Renal cortex interstitium (tissue), 15 donors: ENCODE measurements around the gene CPSF6. TPM values are rescaled to one million over a fixed set of nuclear protein-coding genes. Genes with fewer than 3 reads are reported as not detected.
"Not testable (repeated sequence)": the region's sequence is repeated elsewhere in the genome, so short reads cannot be mapped to it uniquely, and the experiment has no call there.

ENCODE experiments used
- DNase-seq, 11 donors: peaks; one replicate each; pipeline ENCODE4 v3.0.0-alpha.2; 2013; ENCODE audit warnings: low read depth in 9 of 11, low spot score in 4 of 11; ENCODE audit errors: extremely low read depth in 1 of 11
- long read RNA-seq, 16 experiments: transcript quantifications; one replicate each; lab custom pipeline, GENCODE V29; 2026
- polyA plus RNA-seq, 3 donors: library from polyadenylated mRNA; unstranded; fragments of 120-200 nt; gene quantifications; one replicate each; pipeline ENCODE4 v1.2.1, GENCODE V29; 2013; ENCODE audit not compliant: insufficient read length in 3 of 3

The CPSF6 gene
- polyA plus RNA-seq = 100 to 1,000 TPM; 104 to 111 (median 111) TPM
- long read RNA-seq, donor 1, full-length matches to known transcripts = 11 of 16 reads
- long read RNA-seq, donor 1, partial matches to known transcripts = 5 of 16 reads
- long read RNA-seq, donor 1, other reads (novel, unspliced or antisense) = 0 of 16 reads
- long read RNA-seq, donor 2, full-length matches to known transcripts = 7 of 30 reads
- long read RNA-seq, donor 2, partial matches to known transcripts = 23 of 30 reads
- long read RNA-seq, donor 2, other reads (novel, unspliced or antisense) = 0 of 30 reads
- long read RNA-seq, donor 3, full-length matches to known transcripts = 13 of 29 reads
- long read RNA-seq, donor 3, partial matches to known transcripts = 9 of 29 reads
- long read RNA-seq, donor 3, other reads (novel, unspliced or antisense) = 7 of 29 reads
- long read RNA-seq, donor 4, full-length matches to known transcripts = 11 of 28 reads
- long read RNA-seq, donor 4, partial matches to known transcripts = 17 of 28 reads
- long read RNA-seq, donor 4, other reads (novel, unspliced or antisense) = 0 of 28 reads
- long read RNA-seq, donor 5 = 0 reads
- long read RNA-seq, donor 6, full-length matches to known transcripts = 19 of 37 reads
- long read RNA-seq, donor 6, partial matches to known transcripts = 18 of 37 reads
- long read RNA-seq, donor 6, other reads (novel, unspliced or antisense) = 0 of 37 reads
- long read RNA-seq, donor 7, full-length matches to known transcripts = 9 of 52 reads
- long read RNA-seq, donor 7, partial matches to known transcripts = 43 of 52 reads
- long read RNA-seq, donor 7, other reads (novel, unspliced or antisense) = 0 of 52 reads
- long read RNA-seq, donor 8, full-length matches to known transcripts = 15 of 40 reads
- long read RNA-seq, donor 8, partial matches to known transcripts = 19 of 40 reads
- long read RNA-seq, donor 8, other reads (novel, unspliced or antisense) = 6 of 40 reads
- long read RNA-seq, donor 9, full-length matches to known transcripts = 9 of 29 reads
- long read RNA-seq, donor 9, partial matches to known transcripts = 20 of 29 reads
- long read RNA-seq, donor 9, other reads (novel, unspliced or antisense) = 0 of 29 reads
- long read RNA-seq, donor 10, full-length matches to known transcripts = 13 of 13 reads
- long read RNA-seq, donor 10, partial matches to known transcripts = 0 of 13 reads
- long read RNA-seq, donor 10, other reads (novel, unspliced or antisense) = 0 of 13 reads
- long read RNA-seq, donor 11, full-length matches to known transcripts = 10 of 23 reads
- long read RNA-seq, donor 11, partial matches to known transcripts = 13 of 23 reads
- long read RNA-seq, donor 11, other reads (novel, unspliced or antisense) = 0 of 23 reads
- long read RNA-seq, donor 12, full-length matches to known transcripts = 3 of 3 reads
- long read RNA-seq, donor 12, partial matches to known transcripts = 0 of 3 reads
- long read RNA-seq, donor 12, other reads (novel, unspliced or antisense) = 0 of 3 reads
- long read RNA-seq, donor 13 = 0 reads
- long read RNA-seq, donor 14, full-length matches to known transcripts = 6 of 11 reads
- long read RNA-seq, donor 14, partial matches to known transcripts = 5 of 11 reads
- long read RNA-seq, donor 14, other reads (novel, unspliced or antisense) = 0 of 11 reads
- long read RNA-seq, donor 15, full-length matches to known transcripts = 3 of 10 reads
- long read RNA-seq, donor 15, partial matches to known transcripts = 7 of 10 reads
- long read RNA-seq, donor 15, other reads (novel, unspliced or antisense) = 0 of 10 reads
- long read RNA-seq, donor 16, full-length matches to known transcripts = 56 of 144 reads
- long read RNA-seq, donor 16, partial matches to known transcripts = 72 of 144 reads
- long read RNA-seq, donor 16, other reads (novel, unspliced or antisense) = 16 of 144 reads

GRCh38 chr12:69239352-69239921, at the start of gene CPSF6:
CPSF6 (plus strand) TSS chr12:69239569; CDS start chr12:69239647, 78 bp downstream.
- peak in 10 of 11 donors; percentile 73 to 95 (median 91) for DNase-seq

DNA sequence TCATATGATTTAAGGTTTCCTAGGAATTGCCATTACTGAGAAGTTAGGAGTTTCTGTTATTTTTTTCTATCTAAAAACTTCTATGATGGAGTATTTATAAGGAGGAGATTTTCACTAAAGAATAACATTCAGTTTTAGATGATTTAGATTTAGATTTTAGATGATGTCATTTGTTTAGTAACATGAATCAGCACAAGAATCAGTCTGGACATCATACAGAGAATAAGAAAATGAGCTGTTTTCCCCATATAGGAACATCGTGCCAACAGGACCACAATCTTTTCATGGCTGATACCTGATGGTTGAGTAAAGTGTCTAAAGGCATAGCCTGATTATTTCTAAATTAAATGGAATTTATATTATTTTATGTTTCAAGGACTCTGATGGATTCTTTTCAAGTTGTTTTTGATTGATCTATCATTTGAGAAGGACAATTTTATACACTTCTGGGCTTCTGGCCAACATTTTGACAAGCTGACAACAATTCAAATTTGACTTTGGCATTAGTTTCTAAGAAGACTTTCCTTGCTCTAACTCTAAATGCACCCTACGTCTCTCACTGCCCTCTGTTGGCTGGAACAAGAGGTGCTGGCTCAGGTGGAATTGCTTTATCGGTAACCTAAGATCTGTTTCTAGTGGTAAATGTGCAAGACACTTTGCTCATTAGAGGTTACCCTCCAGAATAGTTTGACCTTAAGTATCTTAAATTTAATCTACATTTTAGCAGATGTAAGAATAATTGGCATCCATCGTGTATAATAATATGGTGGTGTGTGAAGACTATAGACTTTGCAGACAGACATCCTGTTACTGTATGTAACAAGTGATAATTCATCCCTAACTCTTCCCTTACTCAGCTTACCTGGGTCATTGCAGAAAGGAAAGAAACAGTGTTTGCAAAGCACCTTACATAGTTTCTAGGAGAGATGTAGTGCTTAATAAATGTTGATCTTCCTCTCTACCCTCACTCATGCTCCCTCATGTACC, 42.8 kb upstream of the CPSF6 start:
- DNase-seq = no peak

DNA sequence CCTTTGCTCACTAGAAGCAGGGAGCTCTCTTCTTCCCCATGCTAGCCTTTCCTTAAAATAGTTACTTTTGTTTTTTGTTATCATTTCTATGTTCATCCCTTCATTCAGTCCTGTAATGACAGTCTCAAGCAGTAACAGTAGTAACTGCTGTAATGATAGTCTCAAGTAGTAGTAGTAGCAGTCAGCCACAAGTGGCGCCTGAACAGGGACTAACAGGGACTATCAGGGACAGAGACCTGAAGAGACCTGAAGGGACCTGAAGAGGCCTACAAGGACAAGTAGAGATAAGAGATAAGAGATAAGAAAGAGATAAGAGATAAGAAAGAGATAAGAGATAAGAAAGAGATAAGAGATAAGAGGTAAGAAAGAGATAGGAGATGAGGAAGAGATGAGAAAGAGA, 39.4 kb upstream of the CPSF6 start:
- not testable (repeated sequence) for DNase-seq

DNA sequence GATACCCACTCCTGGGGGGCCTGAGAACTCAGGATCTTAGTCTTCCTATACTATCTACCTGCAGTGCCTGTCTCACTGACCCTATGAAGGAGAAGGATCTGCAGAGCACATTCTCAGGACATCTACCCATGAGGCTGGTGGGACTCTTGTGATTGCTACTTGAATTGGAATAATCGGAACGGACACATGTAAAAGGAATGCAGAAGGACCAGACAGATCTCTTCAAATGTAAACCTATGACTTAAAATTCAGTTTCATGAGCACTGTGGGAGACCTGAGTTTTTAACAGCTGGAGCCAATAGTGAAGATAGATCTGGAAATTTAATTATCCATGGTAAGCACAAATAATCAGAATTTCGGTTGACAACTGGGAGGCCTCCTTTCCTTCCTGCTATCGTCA, 35.2 kb upstream of the CPSF6 start:
- DNase-seq = no peak

DNA sequence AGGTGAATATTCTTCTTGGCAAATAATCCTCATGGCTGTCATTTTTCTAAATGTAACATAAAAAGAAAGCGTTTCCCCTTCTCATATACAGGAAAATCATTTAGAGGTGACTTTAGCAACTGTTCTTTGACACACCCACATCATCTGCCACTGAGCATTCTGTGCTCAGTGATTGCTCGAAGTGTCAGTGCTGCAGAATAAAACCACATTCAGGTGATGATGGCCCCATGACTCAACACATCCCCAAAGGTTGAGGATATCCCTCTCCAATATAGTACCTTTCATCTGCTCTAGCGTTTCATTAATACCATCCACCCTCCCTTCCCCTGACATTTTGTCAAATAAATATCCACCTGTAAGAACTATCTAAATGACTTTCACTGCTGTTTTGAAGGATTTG, 28.7 kb upstream of the CPSF6 start:
- DNase-seq = no peak

DNA sequence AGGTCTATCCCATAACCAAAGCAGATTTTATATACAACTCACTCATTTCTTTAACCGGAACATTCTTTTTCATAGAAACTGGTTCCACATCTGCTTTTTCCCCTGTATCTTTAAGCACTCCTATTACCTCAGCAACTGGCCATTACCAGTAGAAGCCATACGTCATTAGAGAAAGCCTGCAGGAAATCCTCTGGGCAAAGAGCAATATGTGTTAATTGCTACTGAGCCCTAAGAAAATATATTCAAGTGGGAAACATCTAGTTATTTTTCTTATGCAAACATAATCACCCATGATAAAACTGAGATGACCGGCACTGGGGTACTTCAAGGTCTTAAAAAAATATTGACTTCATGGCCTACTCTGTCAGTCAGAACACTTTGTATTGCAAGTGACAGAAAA, 28.2 kb upstream of the CPSF6 start:
- DNase-seq = no peak

GRCh38 chr12:69214169-69214568, 25.2 kb upstream of the CPSF6 start:
- DNase-seq = no peak

- DNase-seq = no peak
These were observed 14.0 kb upstream of the CPSF6 start for GRCh38 chr12:69225251-69225910.

DNA sequence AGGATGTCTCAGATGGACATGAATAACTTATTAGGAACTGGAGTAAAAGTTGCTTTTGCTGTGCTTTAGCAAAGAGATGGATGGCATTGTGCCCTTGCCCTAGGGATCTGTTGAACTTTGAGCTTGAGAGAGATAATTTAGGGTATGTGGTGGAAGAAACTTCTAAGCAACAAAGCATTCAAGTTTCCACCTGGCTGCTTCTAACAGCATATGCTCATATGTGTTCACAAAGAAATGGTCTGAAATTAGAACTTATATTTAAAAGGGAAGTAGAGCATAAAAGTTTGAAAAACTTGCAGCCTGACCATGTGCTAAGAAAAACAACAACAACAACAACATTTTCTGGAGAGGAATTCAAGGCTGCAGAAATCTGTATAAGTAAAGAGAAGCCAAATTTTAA, 7.9 kb upstream of the CPSF6 start:
- no peak for DNase-seq

GRCh38 chr12:69238589-69239351, 599 bp upstream of the CPSF6 start:
- no peak for DNase-seq

- DNase-seq = peak in 7 of 11 donors; percentile 17 to 56 (median 39)
These were observed 707 bp downstream of the CPSF6 start for GRCh38 chr12:69239922-69240630.

DNA sequence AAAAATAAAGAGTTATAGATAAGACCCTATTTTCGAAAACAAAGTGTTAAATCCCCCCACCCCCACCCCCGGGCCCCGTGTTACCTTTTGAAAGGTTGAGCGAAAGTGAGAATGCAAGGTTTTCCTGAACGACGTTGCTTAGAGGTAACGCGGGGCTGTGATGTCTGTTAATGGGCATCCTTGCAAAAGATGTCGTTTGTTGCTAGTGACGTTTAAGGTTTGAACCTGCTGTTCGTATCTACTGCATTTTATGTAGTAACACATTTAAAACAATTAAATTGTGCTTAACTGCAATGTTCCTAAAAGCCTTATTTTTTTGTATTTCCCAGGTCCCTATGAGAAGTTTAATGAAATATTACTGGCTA, 1.2 kb downstream of the CPSF6 start:
- peak in 2 of 11 donors; percentile 9 to 13 for DNase-seq

DNA sequence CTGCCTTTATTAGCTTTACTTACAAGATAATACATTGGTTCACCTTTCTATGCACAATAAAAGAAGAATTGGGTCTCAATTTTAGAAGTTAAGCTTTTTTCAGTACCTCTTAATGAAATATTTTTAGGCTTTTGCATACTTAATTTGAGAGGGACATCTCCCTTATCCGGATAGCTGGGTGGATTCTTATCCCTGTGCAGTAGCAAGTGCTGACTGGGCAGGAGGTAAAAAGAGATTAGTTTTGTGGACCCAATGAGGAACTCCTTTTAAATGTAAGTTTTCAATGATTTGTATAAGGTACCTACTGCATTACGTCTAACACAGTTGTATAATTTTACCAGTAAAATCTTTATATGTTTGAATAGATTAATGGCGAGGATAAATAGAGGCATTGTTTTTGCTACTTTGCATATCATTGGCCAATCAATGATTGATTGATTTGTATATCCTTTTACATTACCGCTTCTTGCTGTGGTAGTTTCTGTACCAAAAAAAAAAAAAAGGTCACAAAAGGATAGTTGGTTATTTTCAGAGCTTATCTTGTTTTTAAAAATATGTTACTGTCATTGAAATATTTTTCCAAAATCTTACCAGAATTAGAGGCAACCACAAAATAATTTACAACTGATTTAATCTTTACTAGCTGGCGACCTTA, 2.2 kb downstream of the CPSF6 start:
- peak in 1 of 11 donors; percentile 7 for DNase-seq
